GM12801 (cell line): Measurements from ENCODE around the gene IL34.

Experiments
- CTCF ChIP-seq: IDR thresholded peaks from one replicate; pipeline ENCODE4 v1.5.1; 2011; ENCODE audit warnings: control low read depth; ENCODE audit not compliant: insufficient read length; ENCODE audit errors: extremely low read depth

IL34 gene

GRCh38 chr16:70662991-70663523 is 16.7 kb downstream of the IL34 start:
- no peak for TF ChIP-seq CTCF

GRCh38 chr16:70663524-70664324 is 17.4 kb downstream of the IL34 start:
- no peak for TF ChIP-seq CTCF

- TF ChIP-seq CTCF, result no peak
Measured at GRCh38 chr16:70664325-70665112, 18.2 kb downstream of the IL34 start.

- no peak for TF ChIP-seq CTCF
Measured at GRCh38 chr16:70665113-70665694, 18.8 kb downstream of the IL34 start.

GRCh38 chr16:70665806-70666735 is 19.7 kb downstream of the IL34 start:
- TF ChIP-seq CTCF, result no peak

- no peak for TF ChIP-seq CTCF
Measured at GRCh38 chr16:70670175-70670574, 23.8 kb downstream of the IL34 start.
